IMR-90 (cell line): ENCODE results near the gene LUZP2. TPM values are rescaled to one million over a fixed set of nuclear protein-coding genes. Genes with fewer than 3 reads are reported as not detected.

Experiments
- ATAC-seq: fragments of 200-7000 bp; cut with Tn5 transposase; 2 replicates; pipeline ENCODE4 v1.9.1; 2020; ENCODE audit warnings: low read depth, mild to moderate bottlenecking, moderate library complexity
- BruUV-seq: library from RNA; stranded (reverse); fragments of 400-500 nt; replicated peaks from 2 replicates; lab custom pipeline; 2021; lab: Mats Ljungman, UMichigan
- CTCF ChIA-PET: fragments of 300-600 bp; formaldehyde crosslinking; extraction: SDS; loops from one replicate; lab custom pipeline; 2021; ENCODE audit warnings: antibody characterized with exemption; lab: Yijun Ruan, JAX
- POLR2A ChIA-PET: fragments of 300-600 bp; sonication (Branson Sonifier 250); formaldehyde crosslinking; loops from one replicate; lab custom pipeline; 2022; ENCODE audit warnings: antibody characterized with exemption; ENCODE audit not compliant: unreplicated experiment; lab: Charles Lee
- DNase-seq: peaks from one replicate; pipeline ENCODE4 v3.0.0; 2013
- H2AFZ ChIP-seq: replicated peaks from 2 replicates; pipeline ENCODE3; 2013; ENCODE audit warnings: low read length, mild to moderate bottlenecking; ENCODE audit not compliant: poor library complexity
- H2AK5ac ChIP-seq: 2 replicates; pipeline ENCODE4 v1.6.1; 2013; ENCODE audit warnings: low read depth, low read length, inconsistent platforms
- H2AK9ac ChIP-seq: replicated peaks from 2 replicates; pipeline ENCODE3; 2013; ENCODE audit warnings: mild to moderate bottlenecking, low read depth, low read length, moderate library complexity; ENCODE audit not compliant: poor library complexity
- H2BK120ac ChIP-seq: 2 replicates; pipeline ENCODE4 v1.6.1; 2013; ENCODE audit warnings: low read depth, low read length, inconsistent platforms
- H2BK15ac ChIP-seq: 3 replicates; pipeline ENCODE4 v1.6.1; 2013; ENCODE audit warnings: low read depth, low read length, inconsistent platforms
- H2BK20ac ChIP-seq: 2 replicates; pipeline ENCODE4 v1.6.1; 2013; ENCODE audit warnings: low read depth, mild to moderate bottlenecking, inconsistent platforms, low read length, moderate library complexity
- H2BK5ac ChIP-seq: 2 replicates; pipeline ENCODE4 v1.6.1; 2013; ENCODE audit warnings: mild to moderate bottlenecking, low read depth, low read length, inconsistent platforms; ENCODE audit not compliant: poor library complexity, severe bottlenecking
- H3K14ac ChIP-seq: replicated peaks from 2 replicates; pipeline ENCODE4 v1.6.1; 2013; ENCODE audit warnings: low read depth, low read length, inconsistent platforms
- H3K18ac ChIP-seq: 2 replicates; pipeline ENCODE4 v1.6.1; 2013; ENCODE audit warnings: low read depth, low read length, control low read depth
- H3K23ac ChIP-seq: 2 replicates; pipeline ENCODE4 v1.6.1; 2013; ENCODE audit warnings: low read depth, low read length, inconsistent platforms
- H3K27ac ChIP-seq: 2 replicates; pipeline ENCODE4 v1.5.1; 2013; ENCODE audit warnings: mild to moderate bottlenecking, control low read depth, low read length; ENCODE audit not compliant: insufficient read depth
- H3K27me3 ChIP-seq: 2 replicates; pipeline ENCODE4 v1.6.1; 2013; ENCODE audit warnings: low read length; ENCODE audit not compliant: control insufficient read depth, insufficient read depth
- H3K36me3 ChIP-seq: 2 replicates; pipeline ENCODE4 v1.6.1; 2013; ENCODE audit warnings: low read length, mixed read lengths; ENCODE audit not compliant: control insufficient read depth, insufficient read depth
- H3K4ac ChIP-seq: 2 replicates; pipeline ENCODE4 v1.6.1; 2013; ENCODE audit warnings: low read depth, low read length, inconsistent platforms
- H3K4me1 ChIP-seq: 2 replicates; pipeline ENCODE4 v1.6.1; 2013; ENCODE audit warnings: low read length, mixed read lengths; ENCODE audit not compliant: control insufficient read depth, insufficient read depth
- H3K4me2 ChIP-seq: 2 replicates; pipeline ENCODE4 v1.6.1; 2013; ENCODE audit warnings: low read depth, mild to moderate bottlenecking, control low read depth, low read length, moderate library complexity
- H3K4me3 ChIP-seq: 2 replicates; pipeline ENCODE4 v1.5.1; 2013; ENCODE audit warnings: low read depth, mild to moderate bottlenecking, control low read depth, low read length, moderate library complexity; ENCODE audit not compliant: insufficient read depth
- H3K56ac ChIP-seq: 2 replicates; pipeline ENCODE4 v1.6.1; 2013; ENCODE audit warnings: low read length, inconsistent platforms; ENCODE audit not compliant: insufficient read depth; ENCODE audit errors: extremely low read depth
- H3K79me1 ChIP-seq, 2 experiments: 2 replicates each; pipeline ENCODE4 v1.6.1; 2013; ENCODE audit warnings: low read length in 2 of 2, inconsistent platforms in 1 of 2, low read depth in 1 of 2
- H3K9ac ChIP-seq: 2 replicates; pipeline ENCODE4 v1.6.1; 2013; ENCODE audit warnings: low read depth, low read length, control low read depth
- H3K9me1 ChIP-seq: 2 replicates; pipeline ENCODE4 v1.6.1; 2013; ENCODE audit warnings: low read length, inconsistent platforms; ENCODE audit not compliant: insufficient read depth
- H3K9me3 ChIP-seq: 2 replicates; pipeline ENCODE4 v1.6.1; 2013; ENCODE audit warnings: low read length; ENCODE audit not compliant: control insufficient read depth, insufficient read depth
- H4K20me1 ChIP-seq: 2 replicates; pipeline ENCODE4 v1.6.1; 2013; ENCODE audit warnings: low read length, inconsistent platforms; ENCODE audit not compliant: insufficient read depth
- H4K5ac ChIP-seq: 2 replicates; pipeline ENCODE4 v1.6.1; 2013; ENCODE audit warnings: mild to moderate bottlenecking, low read depth, low read length, control low read depth
- H4K8ac ChIP-seq, 2 experiments: 2 replicates each; pipeline ENCODE4 v1.6.1; 2013; ENCODE audit warnings: low read depth in 2 of 2, low read length in 2 of 2, control low read depth in 1 of 2, inconsistent platforms in 1 of 2
- H4K91ac ChIP-seq: 2 replicates; pipeline ENCODE4 v1.6.1; 2013; ENCODE audit warnings: low read depth, low read length, inconsistent platforms; ENCODE audit not compliant: insufficient read depth
- BHLHE40 ChIP-seq: fragments of 150-350 bp; IDR thresholded peaks from 2 replicates; pipeline ENCODE4 v1.6.1; 2016; ENCODE audit warnings: mild to moderate bottlenecking, low read depth, low read length
- CEBPB ChIP-seq: IDR thresholded peaks from 2 replicates; pipeline ENCODE4 v1.6.1; 2012; ENCODE audit warnings: low read depth, low read length, improper control_type of control experiment
- CHD1 ChIP-seq: IDR thresholded peaks from 2 replicates; pipeline ENCODE4 v1.6.1; 2012; ENCODE audit warnings: low read depth, low read length, improper control_type of control experiment
- CTCF ChIP-seq: conservative IDR thresholded peaks from 2 replicates; pipeline ENCODE4 v1.5.1; 2012; ENCODE audit warnings: mild to moderate bottlenecking, low read depth, low read length, improper control_type of control experiment
- ELK1 ChIP-seq: fragments of 150-350 bp; IDR thresholded peaks from 2 replicates; pipeline ENCODE4 v1.6.1; 2016; ENCODE audit warnings: low read depth, mild to moderate bottlenecking, low read length, moderate library complexity, borderline replicate concordance
- FOS ChIP-seq: fragments of 150-350 bp; IDR thresholded peaks from 2 replicates; pipeline ENCODE4 v1.6.1; 2016; ENCODE audit warnings: low read depth, low read length
- MAFK ChIP-seq: IDR thresholded peaks from 2 replicates; pipeline ENCODE4 v1.6.1; 2012; ENCODE audit warnings: low read depth, low read length, improper control_type of control experiment
- MAZ ChIP-seq: IDR thresholded peaks from 2 replicates; pipeline ENCODE4 v1.6.1; 2012; ENCODE audit warnings: low read depth, mild to moderate bottlenecking, low read length, improper control_type of control experiment, moderate library complexity, borderline replicate concordance
- MXI1 ChIP-seq: IDR thresholded peaks from 2 replicates; pipeline ENCODE4 v1.6.1; 2012; ENCODE audit warnings: low read depth, mild to moderate bottlenecking, low read length, moderate library complexity, borderline replicate concordance
- NFE2L2 ChIP-seq: fragments of 150-350 bp; IDR thresholded peaks from 2 replicates; pipeline ENCODE4 v1.6.1; 2016; ENCODE audit warnings: low read depth, mild to moderate bottlenecking, low read length
- POLR2A ChIP-seq: IDR thresholded peaks from 2 replicates; pipeline ENCODE4 v1.6.1; 2012; ENCODE audit warnings: mild to moderate bottlenecking, low read depth, low read length
- RAD21 ChIP-seq: IDR thresholded peaks from 2 replicates; pipeline ENCODE4 v1.6.1; 2012; ENCODE audit warnings: low read length, improper control_type of control experiment
- RCOR1 ChIP-seq: IDR thresholded peaks from 2 replicates; pipeline ENCODE4 v1.6.1; 2012; ENCODE audit warnings: mild to moderate bottlenecking, low read length, improper control_type of control experiment; ENCODE audit not compliant: insufficient replicate concordance
- RFX5 ChIP-seq: IDR thresholded peaks from 2 replicates; pipeline ENCODE4 v1.8.0; 2012; ENCODE audit warnings: low read depth, mild to moderate bottlenecking, low read length, moderate library complexity
- SMC3 ChIP-seq: fragments of 150-350 bp; IDR thresholded peaks from 2 replicates; pipeline ENCODE4 v1.6.1; 2016; ENCODE audit warnings: low read depth, mild to moderate bottlenecking, antibody characterized with exemption, low read length, moderate library complexity
- USF2 ChIP-seq: fragments of 150-350 bp; IDR thresholded peaks from 2 replicates; pipeline ENCODE4 v1.6.1; 2017; ENCODE audit warnings: mild to moderate bottlenecking, antibody characterized with exemption, low read length, low read depth
- WGBS, 2 experiments: methylation state at CpG; one replicate each; pipeline versions ENCODE4 v1.1.5 to v1.1.7; 2013; ENCODE audit warnings: missing lambda C conversion rate in 2 of 2; ENCODE audit not compliant: insufficient read length in 1 of 2; ENCODE audit errors: extremely low coverage in 2 of 2; 5-methylcytosine and 5-hydroxymethylcytosine counted together
- dilution Hi-C: fragments of 300-500 bp; cut with HindIII; formaldehyde crosslinking; loops from one replicate; pipeline ENCODE4 v1.14.3; 2018; ENCODE audit warnings: low sequenced_read_pairs; ENCODE audit not compliant: unreplicated experiment
- in situ Hi-C: fragments of 300-500 bp; cut with MboI; formaldehyde crosslinking; loops from 3 replicates; pipeline ENCODE4 v1.14.3; 2019; ENCODE audit warnings: low sequenced_read_pairs, inconsistent platforms, mixed read lengths
- intact Hi-C: fragments of 100-400 bp; cut with micrococcal nuclease; formaldehyde crosslinking; loops from 2 replicates; pipeline ENCODE4 v1.10.0; 2022
- polyA plus RNA-seq, 3 experiments: library from polyadenylated mRNA; depleted of rRNA; stranded (reverse); fragments of >200 nt; gene quantifications; 2 replicates each; pipeline ENCODE4 v1.2.3, GENCODE V29; 2012; ENCODE audit warnings: low replicate concordance in 1 of 3
- total RNA-seq: library from RNA; depleted of rRNA; stranded (reverse); fragments of >200 nt; gene quantifications from 2 replicates; pipeline ENCODE4 v1.2.3, GENCODE V29; 2012

LUZP2 gene
- total and polyA plus RNA-seq, 2 of the 4 experiments (the other 2 are of a cell fraction) = 0.89 to 2.0 TPM

GRCh38 chr11:24697522-24698111 lies 200.8 kb downstream of the LUZP2 start:
- Histone ChIP-seq H3K9ac (no peak overlapping the region), H3K18ac (no peak overlapping the region), H2BK120ac (no peak overlapping the region), H3K4me3 (no peak overlapping the region), H3K56ac (no peak overlapping the region), H2AFZ (no peak overlapping the region), H3K14ac (no peak overlapping the region), H4K91ac (no peak overlapping the region), H3K36me3 (no peaks in the 10 kb centered on the region), H3K23ac (no peak overlapping the region), H2BK20ac (peak overlapping the region; percentile 0; the same call in 1 of the 2 replicates), H4K8ac (no peak overlapping the region), H2AK9ac (no peak overlapping the region), H3K4ac (no peak overlapping the region), H3K4me2 (no peak overlapping the region), H2BK15ac (no peak overlapping the region), H4K20me1 (no peaks in the 10 kb centered on the region), H3K27ac (no peak overlapping the region), H3K9me1 (no peaks in the 10 kb centered on the region), H2AK5ac (no peak overlapping the region), H3K27me3 (no peaks in the 10 kb centered on the region), H3K4me1 (no peaks in the 10 kb centered on the region), H2BK5ac (peak overlapping the region; percentile 12), H4K5ac (peak overlapping the region; percentile 36; the same call in 1 of the 2 replicates), H3K9me3 (peaks cover 2% of the 10 kb centered on the region; the same call in 1 of the 2 replicates), H3K79me1 (no peaks in the 10 kb centered on the region)
- no CpG with 5 or more reads among the region's 3 CpGs for WGBS, 2 experiments
- POLR2A ChIA-PET = no interaction called here
- ATAC-seq = peak; percentile 32; the same call in 1 of the 2 replicates
- in situ Hi-C loops = no loop called here
- dilution Hi-C loops = no loop called here
- DNase-seq = peak; percentile 82
- no TSS peak for BruUV-seq
- intact Hi-C loops = no loop called here
- TF ChIP-seq RAD21 (no peak), SMC3 (no peak), FOS (peak; percentile 49; the same call in 1 of the 2 replicates), RCOR1 (no peak), MXI1 (no peak), MAFK (no peak), CTCF (no peak), USF2 (no peak), CEBPB (peak; percentile 39), POLR2A (no peak), BHLHE40 (no peak), ELK1 (no peak), CHD1 (no peak), MAZ (no peak), NFE2L2 (no peak), RFX5 (no peak)
- CTCF ChIA-PET = no interaction called here
